Raji (cell line): ENCODE data around the gene RARRES1.

Experiments used
- POLR2A ChIP-seq: IDR thresholded peaks from 2 replicates; pipeline ENCODE4 v1.6.1; 2011; ENCODE audit warnings: low read depth, low read length, control low read depth; ENCODE audit not compliant: insufficient read depth

Gene RARRES1

GRCh38 chr3:158652463-158652862 lies 79.8 kb downstream of the RARRES1 start:
- TF ChIP-seq POLR2A: no peak

GRCh38 chr3:158651192-158651591 lies 81.1 kb downstream of the RARRES1 start:
- TF ChIP-seq POLR2A: no peak

- no peak for TF ChIP-seq POLR2A
Measured at GRCh38 chr3:158649791-158650190, 82.5 kb downstream of the RARRES1 start.
